Kidney (tissue), 14 donors: ENCODE data around the gene EML6. TPM values are rescaled to one million over a fixed set of nuclear protein-coding genes. Genes with fewer than 3 reads are reported as not detected.

Source experiments
- DNase-seq, 5 donors: peaks; one replicate each; pipeline ENCODE4 v3.0.0-alpha.2; 2013 to 2020
- FAIRE-seq: peaks from 2 replicates; lab custom pipeline; 2012; peaks lifted over from hg19 to GRCh38; lab: Jason Lieb, UNC
- H3K27ac ChIP-seq, 2 donors: one replicate each; pipeline ENCODE4 v1.7.0; 2013; ENCODE audit warnings: low read depth in 2 of 2, low read length in 2 of 2, inconsistent platforms in 1 of 2
- H3K27me3 ChIP-seq: one replicate; pipeline ENCODE4 v1.7.1; 2013; ENCODE audit warnings: low read length, inconsistent platforms; ENCODE audit not compliant: control insufficient read depth, insufficient read depth
- H3K36me3 ChIP-seq, 3 donors: one replicate each; pipeline versions ENCODE4 v1.7.0 to v1.7.1; 2013; ENCODE audit warnings: low read length in 3 of 3, control low read depth in 1 of 3, inconsistent platforms in 1 of 3; ENCODE audit not compliant: insufficient read depth in 3 of 3, control insufficient read depth in 2 of 3
- H3K4me1 ChIP-seq, 3 donors: one replicate each; pipeline versions ENCODE4 v1.7.0 to v1.7.1; 2013; ENCODE audit warnings: low read length in 3 of 3, inconsistent platforms in 1 of 3, low read depth in 1 of 3; ENCODE audit not compliant: control insufficient read depth in 2 of 3, insufficient read depth in 2 of 3
- H3K4me3 ChIP-seq, 3 donors: one replicate each; pipeline versions ENCODE4 v1.7.0 to v1.8.1; 2013; ENCODE audit warnings: low read length in 3 of 3, control low read depth in 1 of 3, inconsistent platforms in 1 of 3
- H3K9ac ChIP-seq, 3 donors: one replicate each; pipeline versions ENCODE4 v1.7.0 to v1.7.1; 2013; ENCODE audit warnings: low read length in 3 of 3, control low read depth in 1 of 3, inconsistent platforms in 1 of 3
- H3K9me3 ChIP-seq, 3 donors: one replicate each; pipeline versions ENCODE4 v1.7.0 to v1.7.1; 2013; ENCODE audit warnings: low read length in 3 of 3, control low read depth in 1 of 3, inconsistent platforms in 1 of 3; ENCODE audit not compliant: control insufficient read depth in 2 of 3, insufficient read depth in 1 of 3
- intact Hi-C: fragments of 100-400 bp; cut with DNase I; formaldehyde crosslinking; loops from one replicate; pipeline ENCODE4 v1.11.1; 2022
- polyA plus RNA-seq: library from polyadenylated mRNA; stranded (reverse); fragments of 350-450 nt; fragmentation: Illumina TruSeq; extraction: RNeasy Lipid Tissue Mini Kit (QIAGEN cat#74804); gene quantifications from one replicate; pipeline ENCODE4 v1.2.3, GENCODE V29; 2014; ENCODE audit warnings: low read depth, low replicate concordance; ENCODE audit not compliant: insufficient read depth
- total RNA-seq: library from RNA; stranded (reverse); fragmentation: NEBNext Ultra II Directional; extraction: Animal tissue kit (Norgen Biotek cat#: 25700); gene quantifications from one replicate; pipeline ENCODE4 v1.2.1, GENCODE V29; 2021
- TF ChIP-seq, protein P1 (sequence below): IDR thresholded peaks from 3 replicates; pipeline ENCODE4 v1.5.1; 2012; ENCODE audit warnings: mild to moderate bottlenecking, moderate library complexity, borderline replicate concordance; ENCODE audit not compliant: insufficient read depth; ENCODE audit errors: extremely low read depth
- donor health status: control.
- donor health status: control.
- donor health status: control.
- donor health status: control.
- donor health status: control.
- donor health status: DM: yes; HTN: yes; CAD: no.
- donor health status: Normal renal cell carcinoma (clear cell type).

Gene EML6
- total and polyA plus RNA-seq, 2 donors from 2014 or later: 1.7 to 3.1 TPM

DNA sequence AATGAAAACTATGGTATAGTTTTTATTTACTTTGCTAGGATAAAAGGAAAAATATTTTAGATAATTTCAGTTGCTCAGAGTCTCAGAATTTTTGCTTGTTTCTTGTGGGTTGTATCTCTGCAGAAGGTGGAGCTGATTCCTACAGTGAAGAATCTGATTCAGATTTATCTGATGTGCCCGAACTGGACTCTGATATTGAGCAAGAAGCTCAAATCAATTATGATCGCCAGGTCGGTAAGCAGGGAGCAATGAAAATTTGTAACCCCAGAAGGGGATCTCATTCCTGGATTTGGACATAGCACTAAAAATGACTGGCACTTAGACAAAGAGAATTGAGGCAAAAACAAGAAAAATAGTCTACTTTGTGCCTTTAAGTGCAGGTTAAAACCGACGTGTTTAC, 140.2 kb downstream of the EML6 start:
- Histone ChIP-seq H3K27ac (no peak overlapping the region), H3K27me3 (no peaks in the 10 kb centered on the region), H3K4me1 (peaks cover 0 to 4% (median 0%) of the 10 kb centered on the region in 3 donors), H3K36me3 (no peaks in the 10 kb centered on the region), H3K9me3 (no peaks in the 10 kb centered on the region), H3K9ac (no peak overlapping the region), H3K4me3 (peak overlapping the region in 1 of 3 donors; percentile 13)
- intact Hi-C loops: no loop called here
- DNase-seq: no peak
- TF ChIP-seq, protein P1, sequence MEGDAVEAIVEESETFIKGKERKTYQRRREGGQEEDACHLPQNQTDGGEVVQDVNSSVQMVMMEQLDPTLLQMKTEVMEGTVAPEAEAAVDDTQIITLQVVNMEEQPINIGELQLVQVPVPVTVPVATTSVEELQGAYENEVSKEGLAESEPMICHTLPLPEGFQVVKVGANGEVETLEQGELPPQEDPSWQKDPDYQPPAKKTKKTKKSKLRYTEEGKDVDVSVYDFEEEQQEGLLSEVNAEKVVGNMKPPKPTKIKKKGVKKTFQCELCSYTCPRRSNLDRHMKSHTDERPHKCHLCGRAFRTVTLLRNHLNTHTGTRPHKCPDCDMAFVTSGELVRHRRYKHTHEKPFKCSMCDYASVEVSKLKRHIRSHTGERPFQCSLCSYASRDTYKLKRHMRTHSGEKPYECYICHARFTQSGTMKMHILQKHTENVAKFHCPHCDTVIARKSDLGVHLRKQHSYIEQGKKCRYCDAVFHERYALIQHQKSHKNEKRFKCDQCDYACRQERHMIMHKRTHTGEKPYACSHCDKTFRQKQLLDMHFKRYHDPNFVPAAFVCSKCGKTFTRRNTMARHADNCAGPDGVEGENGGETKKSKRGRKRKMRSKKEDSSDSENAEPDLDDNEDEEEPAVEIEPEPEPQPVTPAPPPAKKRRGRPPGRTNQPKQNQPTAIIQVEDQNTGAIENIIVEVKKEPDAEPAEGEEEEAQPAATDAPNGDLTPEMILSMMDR: no peak
- no peak for FAIRE-seq

DNA sequence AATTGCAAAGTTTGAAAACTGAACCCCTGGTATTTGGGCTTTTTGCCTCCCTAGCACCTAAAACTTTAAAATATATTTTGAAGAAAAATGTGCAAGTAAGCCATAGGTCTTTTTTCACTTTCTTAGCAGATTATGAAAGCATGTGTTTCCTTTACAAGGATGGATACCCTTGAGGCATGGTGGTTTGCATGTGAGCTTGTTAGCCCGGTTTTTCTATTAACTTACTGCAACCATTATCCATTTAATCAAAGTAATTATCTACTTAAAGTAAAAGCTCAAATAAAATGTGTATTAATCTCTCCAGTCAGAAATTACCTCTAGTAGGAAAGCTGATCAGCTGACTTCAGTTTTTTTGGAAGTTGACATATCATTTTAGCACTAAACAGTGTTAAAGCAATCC, 140.6 kb downstream of the EML6 start:
- no peak overlapping the region for H3K27ac ChIP-seq
- no peaks in the 10 kb centered on the region for H3K36me3 ChIP-seq
- TF ChIP-seq, protein P1: no peak
- H3K27me3 ChIP-seq: no peaks in the 10 kb centered on the region
- intact Hi-C loops: no loop called here
- H3K4me1 ChIP-seq: peaks cover 0 to 4% (median 0%) of the 10 kb centered on the region in 3 donors
- H3K4me3 ChIP-seq: peak overlapping the region in 1 of 3 donors; percentile 13
- FAIRE-seq (no peak), DNase-seq (peak in 2 of 5 donors; percentile 42 to 52)
- no peak overlapping the region for H3K9ac ChIP-seq
- no peaks in the 10 kb centered on the region for H3K9me3 ChIP-seq

DNA sequence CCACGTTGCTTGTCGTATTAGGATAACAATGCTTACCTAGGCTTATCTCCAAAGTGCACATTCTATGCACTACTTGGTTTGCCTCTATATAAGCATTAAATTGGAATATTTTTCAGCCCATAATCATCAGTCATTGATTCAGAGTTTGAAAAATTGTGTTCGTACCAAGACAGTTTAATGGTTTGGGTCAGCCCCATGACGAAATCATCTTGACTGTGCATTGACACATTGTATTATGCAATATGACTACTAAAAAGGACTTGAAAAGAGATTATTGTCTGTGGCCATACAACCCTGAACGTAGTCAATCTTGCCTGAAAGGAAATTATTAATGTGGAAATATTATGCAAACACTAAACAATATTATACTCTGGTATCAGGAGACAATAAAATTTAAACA, 141.3 kb downstream of the EML6 start:
- TF ChIP-seq, protein P1: no peak
- Histone ChIP-seq H3K36me3 (no peaks in the 10 kb centered on the region), H3K9ac (no peak overlapping the region), H3K27ac (no peak overlapping the region), H3K4me3 (no peak overlapping the region), H3K27me3 (no peaks in the 10 kb centered on the region), H3K9me3 (no peaks in the 10 kb centered on the region), H3K4me1 (peaks cover 0 to 3% (median 0%) of the 10 kb centered on the region in 3 donors)
- no peak for DNase-seq
- intact Hi-C loops: no loop called here
- no peak for FAIRE-seq

DNA sequence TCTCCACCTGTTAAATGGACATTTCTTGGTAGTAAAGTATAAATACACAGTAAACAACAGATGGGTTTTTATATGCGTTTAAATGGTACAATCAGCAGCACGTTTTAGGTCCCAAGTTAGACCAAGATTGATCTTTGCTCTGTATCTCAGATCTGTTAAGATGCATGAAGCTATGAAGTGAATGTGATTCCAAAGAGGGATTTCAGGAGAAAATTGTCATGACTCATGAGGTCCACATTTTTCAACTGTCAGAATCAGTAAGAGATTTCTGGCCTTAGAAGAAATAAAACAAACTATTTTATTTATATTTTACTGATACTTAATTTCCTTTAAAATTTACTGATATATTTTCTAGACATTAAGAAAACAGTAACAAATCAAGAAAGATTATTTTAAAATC, 142.7 kb downstream of the EML6 start:
- DNase-seq (no peak), FAIRE-seq (peak; percentile 79)
- Histone ChIP-seq H3K27me3 (no peaks in the 10 kb centered on the region), H3K9me3 (no peaks in the 10 kb centered on the region), H3K36me3 (no peaks in the 10 kb centered on the region), H3K4me3 (no peak overlapping the region), H3K9ac (no peak overlapping the region), H3K4me1 (no peaks in the 10 kb centered on the region), H3K27ac (no peak overlapping the region)
- TF ChIP-seq, protein P1: no peak
- intact Hi-C loops: no loop called here
